Thyroid gland (tissue), 4 donors: ENCODE measurements around the gene HOXB1. TPM values are rescaled to one million over a fixed set of nuclear protein-coding genes. Genes with fewer than 3 reads are reported as not detected.

Experiments used
- DNase-seq, 2 donors: peaks; one replicate each; pipeline ENCODE4 v3.0.0-alpha.2; 2019
- H3K27ac ChIP-seq, 3 donors: fragments of 200-600 bp; sonication (generic); 1 replicate in 2 of 3; 2 replicates in 1 of 3; pipeline ENCODE4 v1.5.1; 2016 to 2019; ENCODE audit warnings: mild to moderate bottlenecking in 1 of 3, moderate library complexity in 1 of 3
- H3K27me3 ChIP-seq: fragments of 200-600 bp; sonication (generic); one replicate; pipeline ENCODE4 v1.5.1; 2019
- H3K36me3 ChIP-seq, 2 donors: fragments of 200-600 bp; sonication (generic); one replicate each; pipeline ENCODE4 v1.5.1; 2016 to 2019
- H3K4me1 ChIP-seq, 2 donors: fragments of 200-600 bp; sonication (generic); one replicate each; pipeline ENCODE4 v1.5.1; 2017 to 2019
- H3K4me3 ChIP-seq, 3 donors: fragments of 200-600 bp; sonication (generic); replicated peaks in 1 of 3; 1 replicate in 2 of 3; 2 replicates in 1 of 3; pipeline ENCODE4 v1.5.1; 2016; ENCODE audit warnings: mild to moderate bottlenecking in 1 of 3
- H3K9me3 ChIP-seq: fragments of 200-600 bp; sonication (generic); one replicate; pipeline ENCODE4 v1.5.1; 2017
- POLR2A ChIP-seq, 2 donors: fragments of 450-650 bp; IDR thresholded peaks; one replicate each; pipeline ENCODE4 v1.6.1; 2017; ENCODE audit warnings: antibody characterized with exemption in 2 of 2, mild to moderate bottlenecking in 2 of 2, moderate library complexity in 1 of 2
- WGBS, 2 donors: methylation state at CpG; one replicate each; pipeline ENCODE4 v1.1.5; 2017; 5-methylcytosine and 5-hydroxymethylcytosine counted together
- intact Hi-C: fragments of 100-400 bp; cut with DNase I; formaldehyde crosslinking; loops from one replicate; pipeline ENCODE4 v1.15.1; 2023
- total RNA-seq, 4 donors: library from RNA; depleted of rRNA; stranded (reverse); fragments of >200 nt; gene quantifications; one replicate each; pipeline ENCODE4 v1.2.3, GENCODE V29; 2016
- TF ChIP-seq, protein P1 (sequence below), 6 experiments: fragments of 200-600 bp in 3 of 6; fragments of 450-650 bp in 3 of 6; sonication (generic) in 3 of 6; IDR thresholded peaks; one replicate each; pipeline ENCODE4 v1.5.1; 2016 to 2019; ENCODE audit warnings: antibody characterized with exemption in 6 of 6, mild to moderate bottlenecking in 2 of 6, inconsistent platforms in 1 of 6, moderate library complexity in 1 of 6

Gene HOXB1
- total RNA-seq, 4 donors from 2014 or later: not detected

DNA sequence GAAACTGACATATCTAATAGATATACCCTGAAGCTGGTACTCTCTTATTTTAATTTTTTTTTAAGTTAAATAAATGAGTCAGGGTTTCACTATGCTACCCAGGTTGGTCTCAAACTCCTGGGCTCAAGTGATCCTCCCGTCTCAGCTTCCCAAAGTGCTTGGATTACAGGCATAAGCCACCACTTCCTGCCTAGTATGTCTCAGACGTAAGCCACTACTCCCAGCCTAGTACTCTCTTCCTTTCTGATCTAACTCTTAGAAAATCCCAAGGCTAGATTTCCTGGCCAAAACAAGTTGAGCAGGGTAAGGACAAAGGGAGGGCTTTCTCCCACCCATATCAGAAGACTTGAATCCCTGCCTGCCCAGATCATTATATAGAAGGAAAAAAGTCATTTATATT, 33.7 kb downstream of the HOXB1 start:
- H3K4me3 ChIP-seq: no peak overlapping the region
- TF ChIP-seq, protein P1, sequence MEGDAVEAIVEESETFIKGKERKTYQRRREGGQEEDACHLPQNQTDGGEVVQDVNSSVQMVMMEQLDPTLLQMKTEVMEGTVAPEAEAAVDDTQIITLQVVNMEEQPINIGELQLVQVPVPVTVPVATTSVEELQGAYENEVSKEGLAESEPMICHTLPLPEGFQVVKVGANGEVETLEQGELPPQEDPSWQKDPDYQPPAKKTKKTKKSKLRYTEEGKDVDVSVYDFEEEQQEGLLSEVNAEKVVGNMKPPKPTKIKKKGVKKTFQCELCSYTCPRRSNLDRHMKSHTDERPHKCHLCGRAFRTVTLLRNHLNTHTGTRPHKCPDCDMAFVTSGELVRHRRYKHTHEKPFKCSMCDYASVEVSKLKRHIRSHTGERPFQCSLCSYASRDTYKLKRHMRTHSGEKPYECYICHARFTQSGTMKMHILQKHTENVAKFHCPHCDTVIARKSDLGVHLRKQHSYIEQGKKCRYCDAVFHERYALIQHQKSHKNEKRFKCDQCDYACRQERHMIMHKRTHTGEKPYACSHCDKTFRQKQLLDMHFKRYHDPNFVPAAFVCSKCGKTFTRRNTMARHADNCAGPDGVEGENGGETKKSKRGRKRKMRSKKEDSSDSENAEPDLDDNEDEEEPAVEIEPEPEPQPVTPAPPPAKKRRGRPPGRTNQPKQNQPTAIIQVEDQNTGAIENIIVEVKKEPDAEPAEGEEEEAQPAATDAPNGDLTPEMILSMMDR (IDR thresholded peaks at IDR 0.05): no peak
- TF ChIP-seq POLR2A (IDR thresholded peaks at IDR 0.05): no peak
- H3K27me3 ChIP-seq: no peaks in the 10 kb centered on the region
- H3K27ac ChIP-seq: no peak overlapping the region
- intact Hi-C loops: no loop called here
- H3K36me3 ChIP-seq: no peaks in the 10 kb centered on the region
- no peaks in the 10 kb centered on the region for H3K9me3 ChIP-seq
- 69 to 70% methylated on average over 2 of the region's 2 CpGs for WGBS, 2 donors
- DNase-seq: no peak
- H3K4me1 ChIP-seq: peaks cover 6 to 9% of the 10 kb centered on the region in 2 donors

DNA sequence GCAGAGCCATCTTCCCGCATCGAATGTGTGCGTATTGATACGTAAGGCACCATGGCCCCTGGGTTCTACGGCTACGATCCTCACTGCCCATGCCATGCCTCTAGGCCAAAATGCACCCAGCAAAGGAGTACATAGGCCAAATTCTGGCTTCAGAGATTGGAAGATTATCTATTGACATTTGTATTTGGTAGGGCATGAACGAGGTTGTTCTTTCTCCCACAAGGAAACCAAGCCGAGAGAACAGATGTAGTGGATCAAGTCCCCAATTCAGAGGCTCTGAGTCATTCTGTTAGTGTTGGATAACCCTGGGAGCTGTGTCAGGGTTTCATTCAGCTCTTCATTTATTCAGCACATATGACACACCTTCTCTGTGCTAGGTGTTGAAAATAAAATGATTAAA, 36.5 kb downstream of the HOXB1 start:
- Histone ChIP-seq H3K4me1 (peaks cover 6 to 9% of the 10 kb centered on the region in 2 donors), H3K27ac (no peak overlapping the region), H3K36me3 (no peaks in the 10 kb centered on the region), H3K9me3 (no peaks in the 10 kb centered on the region), H3K27me3 (no peaks in the 10 kb centered on the region), H3K4me3 (no peak overlapping the region)
- TF ChIP-seq POLR2A (IDR thresholded peaks at IDR 0.05): no peak
- intact Hi-C loops: no loop called here
- 92 to 93% methylated on average over 8 of the region's 8 CpGs for WGBS, 2 donors
- no peak for DNase-seq

DNA sequence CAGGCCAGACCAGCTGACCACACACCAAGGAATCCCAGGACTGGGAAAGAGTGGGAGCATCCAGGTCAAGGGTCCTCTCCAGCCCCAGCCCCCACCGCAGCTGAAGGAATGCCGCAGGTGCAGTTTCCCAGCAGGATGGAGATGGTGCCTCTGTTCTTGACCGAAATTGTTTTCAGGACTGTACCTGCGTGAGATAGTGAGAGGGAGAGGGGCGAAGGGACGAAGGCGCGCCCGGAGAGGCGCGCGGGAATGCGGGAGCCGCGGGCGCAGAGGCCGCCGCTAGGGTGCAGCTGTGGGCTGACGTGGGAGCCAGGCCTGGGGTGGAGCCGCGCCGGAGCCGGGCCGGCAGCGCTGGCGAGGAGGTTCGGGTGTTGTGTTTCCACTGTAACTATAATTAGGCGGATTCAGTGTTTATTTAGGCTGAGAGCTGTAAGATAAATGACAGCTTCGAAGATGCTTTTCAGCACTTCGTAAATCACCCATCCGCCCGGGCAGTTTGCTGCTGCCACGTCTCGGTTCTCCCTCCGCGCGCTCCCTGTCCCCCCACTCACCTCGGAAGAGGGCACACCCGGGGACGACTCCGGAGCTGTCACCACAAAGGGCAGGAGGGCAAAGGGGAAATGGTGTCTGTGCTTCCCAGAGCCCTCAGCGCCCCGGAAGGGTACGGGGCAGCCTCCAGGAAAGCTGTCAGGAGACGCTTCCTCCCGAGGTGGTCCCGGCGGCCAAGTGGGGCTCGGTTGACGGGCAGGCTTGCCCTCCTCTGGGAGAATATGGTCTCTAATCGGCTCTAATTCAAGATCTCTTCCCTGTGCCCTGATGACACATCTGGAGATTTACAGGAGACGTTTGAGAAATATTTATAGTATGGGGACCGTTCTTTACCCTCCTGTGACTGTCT, 38.2 kb downstream of the HOXB1 start:
- intact Hi-C loops: no loop called here

DNA sequence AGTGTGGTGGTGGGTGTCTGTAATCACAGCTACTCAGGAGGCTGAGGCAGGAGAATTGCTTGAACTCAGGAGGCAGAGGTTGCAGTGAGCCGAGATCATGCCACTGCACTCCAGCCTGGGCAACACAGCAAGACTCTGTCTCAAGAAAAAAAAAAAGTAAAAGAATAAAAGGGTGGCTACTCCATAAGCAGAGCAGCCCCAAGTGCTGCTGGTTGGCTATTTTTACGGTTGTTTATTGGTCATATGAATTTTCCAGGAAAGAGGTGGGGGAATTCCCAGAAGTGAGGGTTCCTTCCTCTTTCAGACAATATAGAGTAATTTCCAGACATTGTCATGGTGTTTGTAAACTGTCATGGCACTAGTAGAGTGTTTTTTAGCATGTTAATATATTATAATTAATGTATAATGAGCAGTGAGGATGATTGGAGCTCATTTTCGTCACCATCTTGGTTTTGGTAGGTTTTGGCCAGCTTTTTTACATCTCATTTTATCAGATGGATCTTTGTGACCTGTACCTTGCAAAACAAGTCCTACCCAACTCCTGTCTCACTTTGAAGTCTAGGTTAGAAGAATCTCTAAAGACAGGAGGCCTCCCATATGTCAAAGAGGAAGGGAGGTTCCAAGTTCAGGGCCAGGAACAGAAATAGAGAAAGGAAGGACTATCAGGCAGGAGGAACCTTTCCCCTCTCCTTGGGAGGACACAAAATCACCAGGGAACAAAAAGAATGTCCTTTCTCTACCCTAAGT, 39.1 kb downstream of the HOXB1 start:
- Histone ChIP-seq H3K4me3 (no peak overlapping the region), H3K27me3 (no peaks in the 10 kb centered on the region), H3K9me3 (no peaks in the 10 kb centered on the region), H3K27ac (no peak overlapping the region), H3K4me1 (peaks cover 6 to 9% of the 10 kb centered on the region in 2 donors), H3K36me3 (no peaks in the 10 kb centered on the region)
- no peak for DNase-seq
- WGBS, 2 donors: 74 to 87% methylated on average over 3 of the region's 3 CpGs
- intact Hi-C loops: no loop called here
- TF ChIP-seq, protein P1 (IDR thresholded peaks at IDR 0.05): no peak
- TF ChIP-seq POLR2A (IDR thresholded peaks at IDR 0.05): no peak

More for the DNA sequence above, 38.2 kb downstream of the HOXB1 start:
- H3K36me3 ChIP-seq: no peaks in the 10 kb centered on the region
- no peak overlapping the region for H3K27ac ChIP-seq
- 8 to 9% methylated on average over 26 to 53 of the region's 53 CpGs for WGBS, 2 donors
- H3K27me3 ChIP-seq: no peaks in the 10 kb centered on the region
- TF ChIP-seq POLR2A (IDR thresholded peaks at IDR 0.05): no peak
- TF ChIP-seq, protein P1 (IDR thresholded peaks at IDR 0.05): peak; percentile 44 to 81 (median 58)
- peaks cover 6 to 9% of the 10 kb centered on the region in 2 donors for H3K4me1 ChIP-seq
- no peaks in the 10 kb centered on the region for H3K9me3 ChIP-seq
- peak; percentile 47 to 52 for DNase-seq
- no peak overlapping the region for H3K4me3 ChIP-seq

DNA sequence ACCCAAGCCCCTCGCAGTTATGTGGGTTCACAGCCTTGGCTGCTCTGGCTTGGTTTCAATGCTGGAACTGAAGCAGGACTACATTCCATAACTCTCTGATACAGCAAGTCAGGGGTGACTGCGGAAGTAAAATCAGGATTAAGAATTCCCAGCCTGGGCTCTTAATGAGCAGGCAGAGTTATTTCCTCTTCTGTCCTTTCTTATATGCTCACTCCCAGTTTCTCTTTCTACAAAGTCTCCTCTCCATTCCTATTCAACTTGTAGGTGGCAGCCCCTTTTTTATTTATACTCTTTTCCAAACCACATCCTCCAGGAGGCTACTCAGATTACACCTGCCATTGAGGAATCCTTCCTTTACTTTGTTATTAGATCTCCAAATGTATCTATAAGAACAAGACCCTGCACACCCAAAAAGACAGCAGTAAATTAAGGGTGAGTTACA, 40.3 kb downstream of the HOXB1 start:
- no peaks in the 10 kb centered on the region for H3K36me3 ChIP-seq
- no peaks in the 10 kb centered on the region for H3K27me3 ChIP-seq
- TF ChIP-seq POLR2A (IDR thresholded peaks at IDR 0.05): no peak
- TF ChIP-seq, protein P1 (IDR thresholded peaks at IDR 0.05): no peak
- no peaks in the 10 kb centered on the region for H3K9me3 ChIP-seq
- intact Hi-C loops: no loop called here
- H3K4me3 ChIP-seq: no peak overlapping the region
- no peak for DNase-seq
- WGBS, 2 donors: 79 to 83% methylated on average over 2 of the region's 2 CpGs
- H3K27ac ChIP-seq: no peak overlapping the region
- H3K4me1 ChIP-seq: peaks cover 6 to 9% of the 10 kb centered on the region in 2 donors
